ENCODE measurements around the gene DDX39A.
A peak's percentile ranks its signal among the peaks of the same experiment; 100 is the strongest.

The DDX39A gene

DNA sequence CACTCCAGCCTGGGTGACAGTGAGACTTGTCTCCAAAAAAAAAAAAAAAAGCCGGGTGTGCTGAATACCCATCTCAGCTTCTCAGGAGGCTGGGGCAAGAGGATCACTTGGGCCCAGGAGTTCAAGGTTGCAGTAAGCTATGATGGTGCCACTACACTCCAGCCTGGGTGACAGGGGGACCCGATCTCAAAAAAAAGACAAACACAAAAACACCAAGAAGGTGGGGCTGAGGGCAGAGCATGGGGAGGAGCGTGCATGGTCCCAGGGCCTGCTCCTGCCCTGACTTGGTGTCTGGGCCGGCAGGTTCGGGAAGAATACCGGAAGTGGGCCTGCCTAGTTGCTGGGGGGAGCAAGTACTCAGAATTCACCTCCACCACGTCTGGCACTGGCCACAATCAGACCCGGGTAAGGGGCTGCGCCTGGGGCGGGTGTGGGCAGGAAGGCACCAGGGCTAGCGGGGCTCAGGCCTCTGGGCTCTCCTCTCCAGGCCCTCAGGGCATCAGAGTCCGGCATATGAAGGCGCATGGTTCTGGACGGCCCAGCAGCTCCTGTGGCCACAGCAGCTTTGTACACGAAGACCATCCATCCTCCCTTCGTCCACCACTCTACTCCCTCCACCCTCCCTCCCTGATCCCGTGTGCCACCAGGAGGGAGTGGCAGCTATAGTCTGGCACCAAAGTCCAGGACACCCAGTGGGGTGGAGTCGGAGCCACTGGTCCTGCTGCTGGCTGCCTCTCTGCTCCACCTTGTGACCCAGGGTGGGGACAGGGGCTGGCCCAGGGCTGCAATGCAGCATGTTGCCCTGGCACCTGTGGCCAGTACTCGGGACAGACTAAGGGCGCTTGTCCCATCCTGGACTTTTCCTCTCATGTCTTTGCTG lies 11.3 kb downstream of the DDX39A start:
- no peaks in the 10 kb centered on the region for H3K4me1 ChIP-seq (ENCODE audit: control insufficient read depth, low read depth, low read length)
- H3K36me3 ChIP-seq (ENCODE audit: control insufficient read depth, insufficient read depth, low read length), result peaks cover 24% of the 10 kb centered on the region
- H4K8ac ChIP-seq (ENCODE audit: low read depth, low read length), result no peak overlapping the region
- no peak for DNase-seq
- H2AK5ac ChIP-seq (ENCODE audit: low read length), result no peak overlapping the region
- no peak overlapping the region for H3K23ac ChIP-seq (ENCODE audit: low read length)
- no peak overlapping the region for H3K18ac ChIP-seq (ENCODE audit: low read length)
- no peak overlapping the region for H3K4ac ChIP-seq (ENCODE audit: low read depth, low read length)
- H3K4me2 ChIP-seq (ENCODE audit: low read length), result no peak overlapping the region
- H2BK120ac ChIP-seq (ENCODE audit: low read depth, low read length), result no peak overlapping the region
- no peak overlapping the region for H3K4me3 ChIP-seq (ENCODE audit: low read length)
- H3K27me3 ChIP-seq (ENCODE audit: insufficient read depth, low read length, poor library complexity), result no peaks in the 10 kb centered on the region
- no peak overlapping the region for H2BK5ac ChIP-seq (ENCODE audit: low read length)
- peaks cover 10% of the 10 kb centered on the region for H3K79me2 ChIP-seq (ENCODE audit: control insufficient read depth, insufficient read depth, low read length)
- no peak overlapping the region for H3K9ac ChIP-seq (ENCODE audit: low read length)
- H3K27ac ChIP-seq (ENCODE audit: low read depth, low read length), result no peak overlapping the region
- H2BK15ac ChIP-seq (replicated peaks; ENCODE audit: low read depth), result no peak overlapping the region
- peaks cover 14% of the 10 kb centered on the region for H3K79me1 ChIP-seq (ENCODE audit: low read length)
- no peak overlapping the region for H3K56ac ChIP-seq (ENCODE audit: low read length)
- no CpG with 5 or more reads among the region's 20 CpGs for WGBS (ENCODE audit: extremely low coverage, insufficient coverage, low lambda C conversion rate)
- no peak overlapping the region for H4K5ac ChIP-seq (ENCODE audit: low read length)

DNA sequence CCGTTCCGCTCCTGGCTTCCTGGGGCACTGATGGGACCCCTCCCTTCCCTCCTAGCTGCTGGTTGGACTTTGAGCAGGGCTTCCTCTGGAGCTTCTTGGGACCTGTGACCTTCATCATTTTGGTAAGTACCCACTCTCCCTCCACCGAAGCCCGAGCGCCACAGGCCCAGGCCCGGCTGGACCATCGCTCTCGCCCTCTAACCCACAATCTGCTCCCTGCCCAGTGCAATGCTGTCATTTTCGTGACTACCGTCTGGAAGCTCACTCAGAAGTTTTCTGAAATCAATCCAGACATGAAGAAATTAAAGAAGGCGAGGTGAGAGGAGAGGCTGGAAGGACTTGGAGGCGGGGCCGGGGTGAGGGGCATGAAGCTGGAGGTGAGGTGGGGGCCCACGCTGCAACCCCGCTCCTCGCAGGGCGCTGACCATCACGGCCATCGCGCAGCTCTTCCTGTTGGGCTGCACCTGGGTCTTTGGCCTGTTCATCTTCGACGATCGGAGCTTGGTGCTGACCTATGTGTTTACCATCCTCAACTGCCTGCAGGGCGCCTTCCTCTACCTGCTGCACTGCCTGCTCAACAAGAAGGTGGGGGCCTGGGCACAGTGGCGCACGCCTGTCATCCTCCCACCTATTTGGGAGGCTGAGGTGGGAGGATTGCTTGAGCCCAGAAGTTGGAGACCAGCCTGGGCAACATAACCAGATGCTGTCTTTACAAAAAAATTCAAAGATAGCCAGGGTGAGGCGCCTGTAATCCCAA lies 12.3 kb downstream of the DDX39A start:
- Histone ChIP-seq H2BK120ac (ENCODE audit: low read depth, low read length) (no peak overlapping the region), H4K5ac (ENCODE audit: low read length) (no peak overlapping the region), H3K4me1 (ENCODE audit: control insufficient read depth, low read depth, low read length) (no peaks in the 10 kb centered on the region), H3K79me2 (ENCODE audit: control insufficient read depth, insufficient read depth, low read length) (peaks cover 2% of the 10 kb centered on the region), H3K27ac (ENCODE audit: low read depth, low read length) (peak overlapping the region; percentile 39), H3K9ac (ENCODE audit: low read length) (peak overlapping the region; percentile 59), H3K56ac (ENCODE audit: low read length) (peak overlapping the region; percentile 86), H3K79me1 (ENCODE audit: low read length) (peaks cover 5% of the 10 kb centered on the region), H3K27me3 (ENCODE audit: insufficient read depth, low read length, poor library complexity) (no peaks in the 10 kb centered on the region), H2BK5ac (ENCODE audit: low read length) (no peak overlapping the region), H3K4ac (ENCODE audit: low read depth, low read length) (no peak overlapping the region), H3K23ac (ENCODE audit: low read length) (peak overlapping the region; percentile 9), H2BK15ac (replicated peaks; ENCODE audit: low read depth) (no peak overlapping the region), H3K4me2 (ENCODE audit: low read length) (no peak overlapping the region), H3K18ac (ENCODE audit: low read length) (no peak overlapping the region), H3K36me3 (ENCODE audit: control insufficient read depth, insufficient read depth, low read length) (peaks cover 18% of the 10 kb centered on the region), H4K8ac (ENCODE audit: low read depth, low read length) (no peak overlapping the region), H2AK5ac (ENCODE audit: low read length) (no peak overlapping the region), H3K4me3 (ENCODE audit: low read length) (no peak overlapping the region)
- no peak for DNase-seq
- WGBS (ENCODE audit: extremely low coverage, insufficient coverage, low lambda C conversion rate), result no CpG with 5 or more reads among the region's 27 CpGs

DNA sequence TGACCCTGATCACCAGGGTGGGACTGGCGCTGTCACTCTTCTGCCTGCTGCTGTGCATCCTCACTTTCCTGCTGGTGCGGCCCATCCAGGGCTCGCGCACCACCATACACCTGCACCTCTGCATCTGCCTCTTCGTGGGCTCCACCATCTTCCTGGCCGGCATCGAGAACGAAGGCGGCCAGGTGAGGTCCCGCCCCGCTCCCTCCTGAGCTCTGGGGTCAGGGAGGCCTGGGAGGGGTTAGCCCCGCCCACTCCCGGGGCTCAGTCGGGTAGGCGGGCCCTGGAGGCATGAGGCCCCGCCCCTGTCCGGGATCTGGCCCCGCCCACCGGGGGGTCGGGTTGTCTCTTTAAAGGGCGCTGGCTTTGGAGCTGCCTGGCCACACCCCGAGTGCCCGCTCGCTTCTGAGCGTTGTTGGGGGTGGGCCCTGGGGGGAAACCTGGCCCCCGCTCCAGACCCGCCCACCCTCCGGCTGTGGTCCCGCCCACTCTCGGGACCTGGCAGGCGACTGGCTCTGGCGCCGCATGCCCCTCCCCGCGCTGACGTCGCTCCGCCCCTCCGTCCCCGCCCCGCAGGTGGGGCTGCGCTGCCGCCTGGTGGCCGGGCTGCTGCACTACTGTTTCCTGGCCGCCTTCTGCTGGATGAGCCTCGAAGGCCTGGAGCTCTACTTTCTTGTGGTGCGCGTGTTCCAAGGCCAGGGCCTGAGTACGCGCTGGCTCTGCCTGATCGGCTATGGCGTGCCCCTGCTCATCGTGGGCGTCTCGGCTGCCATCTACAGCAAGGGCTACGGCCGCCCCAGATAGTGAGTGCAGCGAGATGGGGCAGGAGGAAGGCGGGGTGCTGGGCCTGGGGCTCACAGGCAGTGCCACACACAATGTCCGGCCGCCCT lies 13.1 kb downstream of the DDX39A start:
- Histone ChIP-seq H3K27ac (ENCODE audit: low read depth, low read length) (peak overlapping the region; percentile 39), H3K23ac (ENCODE audit: low read length) (peak overlapping the region; percentile 9), H2AK5ac (ENCODE audit: low read length) (no peak overlapping the region), H2BK5ac (ENCODE audit: low read length) (no peak overlapping the region), H2BK15ac (replicated peaks; ENCODE audit: low read depth) (no peak overlapping the region), H3K4me1 (ENCODE audit: control insufficient read depth, low read depth, low read length) (no peaks in the 10 kb centered on the region), H3K79me2 (ENCODE audit: control insufficient read depth, insufficient read depth, low read length) (no peaks in the 10 kb centered on the region), H3K56ac (ENCODE audit: low read length) (peak overlapping the region; percentile 86), H3K18ac (ENCODE audit: low read length) (no peak overlapping the region), H3K9ac (ENCODE audit: low read length) (peak overlapping the region; percentile 65), H3K4ac (ENCODE audit: low read depth, low read length) (no peak overlapping the region), H2BK120ac (ENCODE audit: low read depth, low read length) (no peak overlapping the region), H3K4me3 (ENCODE audit: low read length) (no peak overlapping the region), H3K4me2 (ENCODE audit: low read length) (peak overlapping the region; percentile 92), H4K5ac (ENCODE audit: low read length) (no peak overlapping the region), H4K8ac (ENCODE audit: low read depth, low read length) (no peak overlapping the region), H3K79me1 (ENCODE audit: low read length) (no peaks in the 10 kb centered on the region), H3K36me3 (ENCODE audit: control insufficient read depth, insufficient read depth, low read length) (peaks cover 11% of the 10 kb centered on the region), H3K27me3 (ENCODE audit: insufficient read depth, low read length, poor library complexity) (no peaks in the 10 kb centered on the region)
- WGBS (ENCODE audit: extremely low coverage, insufficient coverage, low lambda C conversion rate), result no CpG with 5 or more reads among the region's 61 CpGs
- DNase-seq, result peak; percentile 99

DNA sequence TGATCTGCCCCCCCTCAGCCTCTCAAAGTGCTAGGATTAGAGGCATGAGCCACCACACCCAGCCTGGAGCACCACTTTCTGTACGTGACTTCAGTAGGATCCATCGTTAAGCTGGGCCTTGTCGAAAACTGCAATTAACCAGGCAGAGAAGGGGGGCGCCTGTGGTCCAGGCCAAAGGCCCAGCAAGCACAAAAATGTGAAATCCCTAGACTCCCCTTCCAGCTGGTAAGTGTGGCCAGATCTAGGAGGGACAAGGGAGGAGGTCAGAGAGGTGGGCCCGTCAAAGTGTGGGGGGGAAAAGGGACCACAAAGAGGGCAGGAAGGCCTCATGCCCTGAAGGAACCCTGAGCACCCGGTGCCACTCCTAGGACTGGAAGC lies 13.8 kb downstream of the DDX39A start:
- H3K27me3 ChIP-seq (ENCODE audit: insufficient read depth, low read length, poor library complexity), result no peaks in the 10 kb centered on the region
- no peak overlapping the region for H3K4ac ChIP-seq (ENCODE audit: low read depth, low read length)
- no peak overlapping the region for H2BK5ac ChIP-seq (ENCODE audit: low read length)
- no peak overlapping the region for H3K27ac ChIP-seq (ENCODE audit: low read depth, low read length)
- H3K18ac ChIP-seq (ENCODE audit: low read length), result no peak overlapping the region
- H3K9ac ChIP-seq (ENCODE audit: low read length), result peak overlapping the region; percentile 65
- H3K4me1 ChIP-seq (ENCODE audit: control insufficient read depth, low read depth, low read length), result no peaks in the 10 kb centered on the region
- H3K23ac ChIP-seq (ENCODE audit: low read length), result no peak overlapping the region
- peaks cover 8% of the 10 kb centered on the region for H3K36me3 ChIP-seq (ENCODE audit: control insufficient read depth, insufficient read depth, low read length)
- no peaks in the 10 kb centered on the region for H3K79me2 ChIP-seq (ENCODE audit: control insufficient read depth, insufficient read depth, low read length)
- H3K56ac ChIP-seq (ENCODE audit: low read length), result peak overlapping the region; percentile 86
- H2AK5ac ChIP-seq (ENCODE audit: low read length), result no peak overlapping the region
- H2BK120ac ChIP-seq (ENCODE audit: low read depth, low read length), result no peak overlapping the region
- no peaks in the 10 kb centered on the region for H3K79me1 ChIP-seq (ENCODE audit: low read length)
- H4K8ac ChIP-seq (ENCODE audit: low read depth, low read length), result no peak overlapping the region
- H3K4me2 ChIP-seq (ENCODE audit: low read length), result peak overlapping the region; percentile 92
- no peak overlapping the region for H4K5ac ChIP-seq (ENCODE audit: low read length)
- peak; percentile 68 for DNase-seq
- no CpG with 5 or more reads among the region's 6 CpGs for WGBS (ENCODE audit: extremely low coverage, insufficient coverage, low lambda C conversion rate)
- no peak overlapping the region for H3K4me3 ChIP-seq (ENCODE audit: low read length)
- H2BK15ac ChIP-seq (replicated peaks; ENCODE audit: low read depth), result no peak overlapping the region

DNA sequence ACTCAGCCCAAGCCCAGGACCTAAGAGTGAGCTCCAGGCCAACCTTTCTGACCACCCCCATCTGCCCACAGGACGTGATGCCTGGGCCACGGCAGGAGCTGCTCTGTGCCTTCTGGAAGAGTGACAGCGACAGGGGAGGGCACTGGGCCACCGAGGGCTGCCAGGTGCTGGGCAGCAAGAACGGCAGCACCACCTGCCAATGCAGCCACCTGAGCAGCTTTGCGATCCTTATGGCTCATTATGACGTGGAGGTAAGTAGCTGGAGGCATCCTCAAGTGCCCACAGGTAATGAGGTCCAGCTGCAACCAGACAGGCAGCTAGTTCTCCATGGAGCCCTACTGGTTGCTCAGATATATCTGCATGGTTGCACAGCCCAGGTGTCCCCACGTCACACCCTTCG lies 14.8 kb downstream of the DDX39A start:
- H3K36me3 ChIP-seq (ENCODE audit: control insufficient read depth, insufficient read depth, low read length), result peaks cover 4% of the 10 kb centered on the region
- H2BK15ac ChIP-seq (replicated peaks; ENCODE audit: low read depth), result no peak overlapping the region
- H3K9ac ChIP-seq (ENCODE audit: low read length), result no peak overlapping the region
- no peak overlapping the region for H3K56ac ChIP-seq (ENCODE audit: low read length)
- H2BK120ac ChIP-seq (ENCODE audit: low read depth, low read length), result no peak overlapping the region
- H3K23ac ChIP-seq (ENCODE audit: low read length), result no peak overlapping the region
- H3K4me1 ChIP-seq (ENCODE audit: control insufficient read depth, low read depth, low read length), result no peaks in the 10 kb centered on the region
- H3K4ac ChIP-seq (ENCODE audit: low read depth, low read length), result no peak overlapping the region
- no CpG with 5 or more reads among the region's 9 CpGs for WGBS (ENCODE audit: extremely low coverage, insufficient coverage, low lambda C conversion rate)
- no peak overlapping the region for H4K5ac ChIP-seq (ENCODE audit: low read length)
- no peaks in the 10 kb centered on the region for H3K27me3 ChIP-seq (ENCODE audit: insufficient read depth, low read length, poor library complexity)
- H3K4me2 ChIP-seq (ENCODE audit: low read length), result no peak overlapping the region
- no peak overlapping the region for H2BK5ac ChIP-seq (ENCODE audit: low read length)
- no peak overlapping the region for H3K27ac ChIP-seq (ENCODE audit: low read depth, low read length)
- no peak overlapping the region for H2AK5ac ChIP-seq (ENCODE audit: low read length)
- no peak overlapping the region for H4K8ac ChIP-seq (ENCODE audit: low read depth, low read length)
- no peak overlapping the region for H3K18ac ChIP-seq (ENCODE audit: low read length)
- no peaks in the 10 kb centered on the region for H3K79me1 ChIP-seq (ENCODE audit: low read length)
- DNase-seq, result no peak
- no peaks in the 10 kb centered on the region for H3K79me2 ChIP-seq (ENCODE audit: control insufficient read depth, insufficient read depth, low read length)
- H3K4me3 ChIP-seq (ENCODE audit: low read length), result no peak overlapping the region

Measured in mesendoderm (in vitro differentiated cells).